ENCODE data around the gene ABCC3.
"Not testable (repeated sequence)": the region's sequence is repeated elsewhere in the genome, so short reads cannot be mapped to it uniquely, and the experiment has no call there.

The ABCC3 gene

DNA sequence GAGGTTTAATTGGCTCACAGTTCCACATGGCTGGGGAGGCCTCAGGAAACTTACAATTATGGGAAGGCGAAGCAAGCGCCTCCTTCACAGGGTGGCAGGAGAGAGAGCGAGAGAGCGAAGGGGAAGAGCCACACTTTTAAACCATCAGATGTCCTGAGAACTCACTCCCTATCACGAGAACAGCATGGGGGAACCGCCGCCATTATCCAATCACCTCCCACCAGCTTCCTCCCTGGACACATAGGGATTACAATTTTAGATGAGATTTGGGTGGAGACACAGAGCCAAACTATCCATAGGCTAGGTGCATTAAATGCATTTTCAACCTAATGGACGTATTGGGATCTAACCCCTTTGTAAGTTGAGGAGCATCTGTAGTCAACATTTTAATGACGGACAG lies 78.0 kb downstream of the ABCC3 start:
- H3K9ac ChIP-seq (ENCODE audit: low read depth, low read length) = no peak overlapping the region
- H3K27me3 ChIP-seq (ENCODE audit: insufficient read depth, low read length) = no peaks in the 10 kb centered on the region
- H3K36me3 ChIP-seq (ENCODE audit: insufficient read depth, low read depth, low read length) = no peaks in the 10 kb centered on the region
- H3K4me3 ChIP-seq (ENCODE audit: low read length) = no peak overlapping the region
- H3K4me1 ChIP-seq (ENCODE audit: insufficient read depth, low read length) = peaks cover 6% of the 10 kb centered on the region; the same call in 1 of the 2 replicates
- no peaks in the 10 kb centered on the region for H3K9me3 ChIP-seq (ENCODE audit: insufficient read depth, low read depth, low read length)
- no peak overlapping the region for H3K27ac ChIP-seq (ENCODE audit: low read length)

GRCh38 chr17:50715471-50715870 lies 80.8 kb downstream of the ABCC3 start:
- Histone ChIP-seq H3K36me3 (ENCODE audit: insufficient read depth, low read depth, low read length) (no peaks in the 10 kb centered on the region), H3K27me3 (ENCODE audit: insufficient read depth, low read length) (no peaks in the 10 kb centered on the region), H3K4me3 (ENCODE audit: low read length) (no peak overlapping the region), H3K9me3 (ENCODE audit: insufficient read depth, low read depth, low read length) (no peaks in the 10 kb centered on the region), H3K27ac (ENCODE audit: low read length) (no peak overlapping the region), H3K9ac (ENCODE audit: low read depth, low read length) (no peak overlapping the region), H3K4me1 (ENCODE audit: insufficient read depth, low read length) (no peaks in the 10 kb centered on the region)

GRCh38 chr17:50719144-50719923 lies 84.7 kb downstream of the ABCC3 start, which contains the start of gene LUC7L3:
TSS of gene LUC7L3 (plus strand) at chr17:50719603. CDS start at chr17:50719733, 130 bp downstream.
- H3K4me3 ChIP-seq (ENCODE audit: low read length) = peak within 1 kb of the TSS; percentile 74
- peak within 1 kb of the TSS; percentile 90 for H3K27ac ChIP-seq (ENCODE audit: low read length)
- H3K4me1 ChIP-seq (ENCODE audit: insufficient read depth, low read length) = peaks cover 12% of the 10 kb centered on the region
- H3K9ac ChIP-seq (ENCODE audit: low read depth, low read length) = peak within 1 kb of the TSS; percentile 97
- no peaks in the 10 kb centered on the region; the same call in 1 of the 2 replicates for H3K36me3 ChIP-seq (ENCODE audit: insufficient read depth, low read depth, low read length)
- H3K27me3 ChIP-seq (ENCODE audit: insufficient read depth, low read length) = no peaks in the 10 kb centered on the region
- no peaks in the 10 kb centered on the region for H3K9me3 ChIP-seq (ENCODE audit: insufficient read depth, low read depth, low read length)

GRCh38 chr17:50719924-50720794 lies 85.5 kb downstream of the ABCC3 start:
- Histone ChIP-seq H3K36me3 (ENCODE audit: insufficient read depth, low read depth, low read length) (no peaks in the 10 kb centered on the region; the same call in 1 of the 2 replicates), H3K9ac (ENCODE audit: low read depth, low read length) (peak overlapping the region; percentile 97), H3K4me3 (ENCODE audit: low read length) (peak overlapping the region; percentile 74), H3K9me3 (ENCODE audit: insufficient read depth, low read depth, low read length) (no peaks in the 10 kb centered on the region), H3K27ac (ENCODE audit: low read length) (peak overlapping the region; percentile 71), H3K4me1 (ENCODE audit: insufficient read depth, low read length) (peaks cover 12% of the 10 kb centered on the region), H3K27me3 (ENCODE audit: insufficient read depth, low read length) (no peaks in the 10 kb centered on the region)

DNA sequence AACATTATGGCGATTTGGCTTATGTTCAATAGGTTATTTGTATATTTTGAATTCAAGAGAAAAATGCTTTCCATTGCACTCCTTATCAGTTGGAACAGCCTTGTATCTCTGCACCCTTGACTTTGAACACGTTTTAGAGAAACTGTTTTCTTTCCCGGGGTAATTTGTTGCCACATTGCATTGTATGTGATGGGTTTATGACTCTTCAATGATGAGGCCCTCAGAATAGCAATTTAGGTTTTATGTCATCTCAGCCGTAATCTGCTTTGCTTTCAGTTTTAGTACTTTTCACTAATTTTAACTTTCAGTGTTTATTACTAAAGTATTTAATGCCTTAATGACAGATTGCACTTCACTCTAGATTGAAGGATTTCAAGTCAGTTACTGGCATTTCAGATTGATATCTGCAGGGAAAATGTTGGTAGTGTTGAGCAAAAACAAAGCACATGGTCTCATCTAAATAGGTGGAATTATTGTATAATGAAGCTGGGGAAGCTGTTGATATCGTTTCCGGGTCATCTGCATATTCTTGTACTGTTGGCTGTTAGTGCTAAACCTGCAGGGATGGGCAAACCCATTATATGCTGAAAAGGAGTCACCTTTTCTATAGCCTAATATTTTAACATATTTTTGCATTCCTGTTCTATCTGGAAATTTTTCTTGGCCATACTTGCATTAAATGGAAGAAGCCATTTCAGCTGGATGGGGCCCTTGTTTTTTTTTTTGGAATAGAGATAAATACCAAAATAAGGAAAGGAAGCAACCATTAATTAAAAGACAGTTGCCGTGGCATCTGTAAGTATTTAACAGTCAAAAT lies 86.7 kb downstream of the ABCC3 start:
- peaks cover 12% of the 10 kb centered on the region for H3K4me1 ChIP-seq (ENCODE audit: insufficient read depth, low read length)
- H3K27ac ChIP-seq (ENCODE audit: low read length) = no peak overlapping the region
- no peaks in the 10 kb centered on the region for H3K27me3 ChIP-seq (ENCODE audit: insufficient read depth, low read length)
- peak overlapping the region; percentile 97 for H3K9ac ChIP-seq (ENCODE audit: low read depth, low read length)
- H3K36me3 ChIP-seq (ENCODE audit: insufficient read depth, low read depth, low read length) = no peaks in the 10 kb centered on the region; the same call in 1 of the 2 replicates
- H3K9me3 ChIP-seq (ENCODE audit: insufficient read depth, low read depth, low read length) = no peaks in the 10 kb centered on the region
- H3K4me3 ChIP-seq (ENCODE audit: low read length) = peak overlapping the region; percentile 74

DNA sequence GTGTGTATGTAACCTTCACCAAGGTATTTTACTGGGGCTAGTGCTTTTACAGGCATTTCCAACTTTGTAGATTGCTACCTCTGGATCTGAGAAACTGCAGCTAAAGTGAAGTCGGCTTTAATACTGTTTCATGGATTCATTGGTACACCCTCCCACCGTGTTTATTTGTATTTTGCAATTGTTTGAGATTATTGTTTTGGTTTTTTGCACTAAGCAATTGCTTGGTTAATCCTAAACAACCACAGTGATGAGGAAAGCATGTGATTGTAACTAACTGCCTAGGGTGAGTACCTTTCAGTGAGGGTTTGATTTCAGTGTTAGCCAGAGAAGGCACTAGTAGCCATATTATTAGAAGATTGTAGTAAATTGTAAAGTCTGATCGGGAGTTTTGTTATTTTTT lies 88.1 kb downstream of the ABCC3 start:
- peak overlapping the region; percentile 15; the same call in 1 of the 2 replicates for H3K9ac ChIP-seq (ENCODE audit: low read depth, low read length)
- H3K36me3 ChIP-seq (ENCODE audit: insufficient read depth, low read depth, low read length) = no peaks in the 10 kb centered on the region; the same call in 1 of the 2 replicates
- peak overlapping the region; percentile 38 for H3K4me3 ChIP-seq (ENCODE audit: low read length)
- no peaks in the 10 kb centered on the region for H3K9me3 ChIP-seq (ENCODE audit: insufficient read depth, low read depth, low read length)
- H3K4me1 ChIP-seq (ENCODE audit: insufficient read depth, low read length) = peaks cover 14% of the 10 kb centered on the region
- no peak overlapping the region for H3K27ac ChIP-seq (ENCODE audit: low read length)
- H3K27me3 ChIP-seq (ENCODE audit: insufficient read depth, low read length) = no peaks in the 10 kb centered on the region

DNA sequence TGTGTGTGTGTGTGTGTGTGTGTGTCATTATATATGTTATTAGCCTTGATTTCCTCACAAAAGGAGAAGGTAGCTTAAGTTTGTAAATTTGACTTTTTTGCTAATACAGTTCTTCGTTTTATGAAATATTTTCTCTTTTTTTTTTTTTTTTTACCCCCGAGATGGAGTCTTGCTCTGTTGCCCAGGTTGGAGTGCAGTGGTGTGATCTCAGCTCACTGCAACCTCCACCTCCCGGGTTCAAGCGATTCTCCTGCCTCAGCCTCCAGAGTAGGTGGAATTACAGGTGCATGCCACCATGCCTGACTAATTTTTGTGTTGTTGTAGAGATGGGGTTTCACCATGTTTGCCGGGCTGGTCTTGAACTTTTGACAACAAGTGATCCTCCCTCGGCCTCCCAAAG lies 89.9 kb downstream of the ABCC3 start:
- not testable (repeated sequence) for H3K4me3 ChIP-seq (ENCODE audit: low read length); H3K27me3 ChIP-seq (ENCODE audit: insufficient read depth, low read length); H3K9me3 ChIP-seq (ENCODE audit: insufficient read depth, low read depth, low read length); H3K9ac ChIP-seq (ENCODE audit: low read depth, low read length); H3K27ac ChIP-seq (ENCODE audit: low read length); H3K36me3 ChIP-seq (ENCODE audit: insufficient read depth, low read depth, low read length)
- H3K4me1 ChIP-seq (ENCODE audit: insufficient read depth, low read length) = peaks cover 14% of the 10 kb centered on the region

DNA sequence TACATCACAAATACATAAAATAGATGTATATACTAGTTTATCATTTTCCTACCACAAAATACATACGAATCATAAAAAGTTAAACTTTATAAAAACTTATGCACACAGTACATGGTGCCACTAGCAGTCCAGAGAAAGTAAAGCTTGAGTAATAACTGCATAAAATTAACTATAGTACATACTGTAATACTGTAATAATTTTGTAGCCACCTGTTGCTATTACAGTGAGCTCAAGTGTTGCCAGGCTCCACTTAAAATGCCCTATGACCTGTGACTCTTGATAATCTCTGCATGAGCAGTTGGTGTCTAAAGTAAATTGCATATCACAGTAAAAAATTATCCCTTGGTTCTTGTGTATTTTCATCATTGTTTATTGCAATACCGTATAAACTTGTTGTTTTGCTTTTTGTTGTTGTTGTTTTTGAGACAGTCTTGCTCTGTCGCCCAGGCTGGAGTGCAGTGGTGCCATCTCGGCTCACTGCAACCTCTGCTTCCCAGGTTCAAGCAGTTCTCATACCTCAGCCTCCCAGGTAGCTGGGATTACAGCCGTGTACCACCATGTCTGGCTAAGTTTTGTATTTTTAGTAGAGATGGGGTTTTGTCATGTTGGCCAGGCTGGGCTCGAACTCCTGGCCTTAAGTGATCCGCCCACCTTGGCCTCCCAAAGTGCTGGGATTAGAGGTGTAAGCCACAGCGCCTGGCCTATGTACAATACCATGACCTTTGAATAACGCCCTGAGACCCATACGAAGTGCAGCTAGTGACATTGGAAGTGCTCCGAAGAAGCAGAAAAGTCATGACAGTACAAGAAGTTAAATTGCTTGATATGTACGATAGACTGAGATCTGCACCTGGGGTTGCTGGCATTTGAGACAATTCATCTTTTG lies 91.3 kb downstream of the ABCC3 start:
- Histone ChIP-seq H3K27me3 (ENCODE audit: insufficient read depth, low read length) (no peaks in the 10 kb centered on the region), H3K4me3 (ENCODE audit: low read length) (no peak overlapping the region), H3K4me1 (ENCODE audit: insufficient read depth, low read length) (peaks cover 14% of the 10 kb centered on the region), H3K9ac (ENCODE audit: low read depth, low read length) (no peak overlapping the region), H3K9me3 (ENCODE audit: insufficient read depth, low read depth, low read length) (no peaks in the 10 kb centered on the region), H3K36me3 (ENCODE audit: insufficient read depth, low read depth, low read length) (peaks cover 6% of the 10 kb centered on the region), H3K27ac (ENCODE audit: low read length) (no peak overlapping the region)

DNA sequence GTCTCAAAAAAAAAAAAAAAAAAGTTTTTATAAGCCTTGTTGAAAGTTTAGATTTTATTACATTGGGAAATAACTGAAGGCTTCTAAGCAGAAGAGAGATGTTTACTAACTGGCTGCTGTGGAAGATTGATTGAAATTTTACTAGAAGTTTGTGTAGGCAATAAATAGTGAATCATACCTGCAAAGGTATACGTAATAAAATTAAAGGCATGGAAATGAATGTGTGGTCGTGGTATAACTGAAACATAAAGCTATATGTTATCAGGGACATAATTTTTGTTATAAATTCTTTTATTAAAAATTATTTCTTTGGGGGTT lies 93.4 kb downstream of the ABCC3 start:
- Histone ChIP-seq H3K4me1 (ENCODE audit: insufficient read depth, low read length) (0 out of 2 replicates have a peak, but pooled peaks cover 3% of the 10 kb centered on the region), H3K27ac (ENCODE audit: low read length) (no peak overlapping the region), H3K27me3 (ENCODE audit: insufficient read depth, low read length) (no peaks in the 10 kb centered on the region)

DNA sequence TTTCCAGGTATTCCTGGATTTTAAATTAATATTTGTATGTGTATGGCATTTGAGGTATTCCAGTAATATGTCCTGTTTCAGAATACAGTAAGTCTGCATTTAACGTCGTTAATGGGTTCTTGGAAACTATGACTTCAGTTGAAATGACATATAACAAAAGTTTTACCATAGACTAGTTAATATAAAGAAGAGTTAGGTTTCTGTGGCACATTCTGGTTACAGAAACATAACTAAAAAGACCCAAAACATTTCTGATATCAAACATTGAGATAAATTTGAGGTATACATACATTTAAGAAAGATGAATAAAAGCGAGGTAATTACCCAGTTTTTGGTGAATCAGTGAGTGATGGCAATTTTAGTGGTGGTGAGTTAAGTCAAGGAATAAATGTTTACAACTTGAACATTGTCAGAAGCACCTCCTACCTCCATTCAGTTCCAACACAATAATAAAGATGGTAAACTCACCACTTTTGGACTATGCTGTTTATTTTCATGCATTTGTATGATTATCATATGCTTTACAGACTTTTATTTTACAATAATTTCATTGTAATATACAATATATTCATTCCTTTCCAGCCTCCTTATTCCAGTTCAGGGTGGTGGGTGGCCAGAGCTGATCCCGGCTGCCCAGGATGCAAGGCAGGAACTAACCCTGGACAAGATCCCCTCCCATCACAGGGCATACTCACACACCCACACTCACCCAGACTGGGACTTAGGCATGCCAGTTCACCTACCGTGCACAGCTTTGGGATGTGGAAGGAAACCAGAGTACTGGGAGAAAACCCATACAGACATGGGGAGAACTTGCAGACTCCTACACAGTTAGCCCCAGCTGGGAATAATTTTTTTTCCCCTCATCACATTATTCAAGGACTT lies 94.4 kb downstream of the ABCC3 start:
- Histone ChIP-seq H3K9ac (ENCODE audit: low read depth, low read length) (no peak overlapping the region), H3K27ac (ENCODE audit: low read length) (no peak overlapping the region), H3K36me3 (ENCODE audit: insufficient read depth, low read depth, low read length) (peaks cover 6% of the 10 kb centered on the region; the same call in 1 of the 2 replicates), H3K27me3 (ENCODE audit: insufficient read depth, low read length) (no peaks in the 10 kb centered on the region), H3K4me3 (ENCODE audit: low read length) (no peak overlapping the region), H3K9me3 (ENCODE audit: insufficient read depth, low read depth, low read length) (no peaks in the 10 kb centered on the region), H3K4me1 (ENCODE audit: insufficient read depth, low read length) (0 out of 2 replicates have a peak, but pooled peaks cover 3% of the 10 kb centered on the region)

More for the DNA sequence above, 93.4 kb downstream of the ABCC3 start:
- Histone ChIP-seq H3K9ac (ENCODE audit: low read depth, low read length) (no peak overlapping the region), H3K9me3 (ENCODE audit: insufficient read depth, low read depth, low read length) (no peaks in the 10 kb centered on the region), H3K36me3 (ENCODE audit: insufficient read depth, low read depth, low read length) (peaks cover 6% of the 10 kb centered on the region; the same call in 1 of the 2 replicates), H3K4me3 (ENCODE audit: low read length) (no peak overlapping the region)
